ENCODE measurements around the gene PSMB9.

DNA sequence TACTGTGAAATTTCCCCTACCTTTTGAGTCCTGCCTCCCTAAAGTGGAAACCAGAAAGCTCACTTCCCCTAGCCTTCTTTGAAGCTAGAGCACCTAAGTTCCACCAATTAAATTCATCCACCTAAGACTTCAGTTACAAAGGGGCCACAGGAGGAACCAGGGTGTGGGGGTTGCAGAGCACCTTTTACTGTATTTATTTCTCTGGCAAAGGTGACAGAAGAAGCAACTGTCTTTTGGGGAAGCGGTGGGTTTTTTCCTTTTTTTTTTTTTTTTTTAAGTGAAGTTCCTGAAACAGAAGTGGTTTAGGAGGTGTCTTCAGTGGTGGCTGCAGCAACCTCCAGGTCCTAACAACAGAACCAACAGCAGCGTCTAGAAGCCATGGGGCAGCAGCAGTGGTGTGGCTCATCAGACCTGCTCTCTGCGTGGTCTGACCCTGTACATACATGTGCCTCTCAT lies 13.1 kb downstream of the PSMB9 start:
- TF ChIP-seq, protein P1, sequence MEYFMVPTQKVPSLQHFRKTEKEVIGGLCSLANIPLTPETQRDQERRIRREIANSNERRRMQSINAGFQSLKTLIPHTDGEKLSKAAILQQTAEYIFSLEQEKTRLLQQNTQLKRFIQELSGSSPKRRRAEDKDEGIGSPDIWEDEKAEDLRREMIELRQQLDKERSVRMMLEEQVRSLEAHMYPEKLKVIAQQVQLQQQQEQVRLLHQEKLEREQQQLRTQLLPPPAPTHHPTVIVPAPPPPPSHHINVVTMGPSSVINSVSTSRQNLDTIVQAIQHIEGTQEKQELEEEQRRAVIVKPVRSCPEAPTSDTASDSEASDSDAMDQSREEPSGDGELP (CRISPR knock-in tag; IDR thresholded peaks at IDR 0.05; ENCODE audit: borderline replicate concordance) = no peak
- TF ChIP-seq HDAC3 (IDR thresholded peaks at IDR 0.05; ENCODE audit: borderline replicate concordance, partially characterized antibody) (no peak), RCOR1 (IDR thresholded peaks at IDR 0.05; ENCODE audit: borderline replicate concordance in 1 of 2, low read depth in 2 of 2, low read length in 2 of 2) (no peak), GTF2F1 (IDR thresholded peaks at IDR 0.05; ENCODE audit: low read depth, low read length) (no peak), SPI1 (IDR thresholded peaks at IDR 0.05; ENCODE audit: borderline replicate concordance, low read depth, low read length) (no peak), POLR2A (conservative IDR thresholded peaks at IDR 0.05) (no peak), SMARCB1 (IDR thresholded peaks at IDR 0.05; ENCODE audit: insufficient read length, low read depth) (no peak), GABPA (tag; conservative IDR thresholded peaks at IDR 0.05; ENCODE audit: low read depth) (no peak)
- TF ChIP-seq, protein P2, sequence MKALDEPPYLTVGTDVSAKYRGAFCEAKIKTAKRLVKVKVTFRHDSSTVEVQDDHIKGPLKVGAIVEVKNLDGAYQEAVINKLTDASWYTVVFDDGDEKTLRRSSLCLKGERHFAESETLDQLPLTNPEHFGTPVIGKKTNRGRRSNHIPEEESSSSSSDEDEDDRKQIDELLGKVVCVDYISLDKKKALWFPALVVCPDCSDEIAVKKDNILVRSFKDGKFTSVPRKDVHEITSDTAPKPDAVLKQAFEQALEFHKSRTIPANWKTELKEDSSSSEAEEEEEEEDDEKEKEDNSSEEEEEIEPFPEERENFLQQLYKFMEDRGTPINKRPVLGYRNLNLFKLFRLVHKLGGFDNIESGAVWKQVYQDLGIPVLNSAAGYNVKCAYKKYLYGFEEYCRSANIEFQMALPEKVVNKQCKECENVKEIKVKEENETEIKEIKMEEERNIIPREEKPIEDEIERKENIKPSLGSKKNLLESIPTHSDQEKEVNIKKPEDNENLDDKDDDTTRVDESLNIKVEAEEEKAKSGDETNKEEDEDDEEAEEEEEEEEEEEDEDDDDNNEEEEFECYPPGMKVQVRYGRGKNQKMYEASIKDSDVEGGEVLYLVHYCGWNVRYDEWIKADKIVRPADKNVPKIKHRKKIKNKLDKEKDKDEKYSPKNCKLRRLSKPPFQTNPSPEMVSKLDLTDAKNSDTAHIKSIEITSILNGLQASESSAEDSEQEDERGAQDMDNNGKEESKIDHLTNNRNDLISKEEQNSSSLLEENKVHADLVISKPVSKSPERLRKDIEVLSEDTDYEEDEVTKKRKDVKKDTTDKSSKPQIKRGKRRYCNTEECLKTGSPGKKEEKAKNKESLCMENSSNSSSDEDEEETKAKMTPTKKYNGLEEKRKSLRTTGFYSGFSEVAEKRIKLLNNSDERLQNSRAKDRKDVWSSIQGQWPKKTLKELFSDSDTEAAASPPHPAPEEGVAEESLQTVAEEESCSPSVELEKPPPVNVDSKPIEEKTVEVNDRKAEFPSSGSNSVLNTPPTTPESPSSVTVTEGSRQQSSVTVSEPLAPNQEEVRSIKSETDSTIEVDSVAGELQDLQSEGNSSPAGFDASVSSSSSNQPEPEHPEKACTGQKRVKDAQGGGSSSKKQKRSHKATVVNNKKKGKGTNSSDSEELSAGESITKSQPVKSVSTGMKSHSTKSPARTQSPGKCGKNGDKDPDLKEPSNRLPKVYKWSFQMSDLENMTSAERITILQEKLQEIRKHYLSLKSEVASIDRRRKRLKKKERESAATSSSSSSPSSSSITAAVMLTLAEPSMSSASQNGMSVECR (CRISPR knock-in tag; IDR thresholded peaks at IDR 0.05) = no peak
- TF ChIP-seq, protein P3, sequence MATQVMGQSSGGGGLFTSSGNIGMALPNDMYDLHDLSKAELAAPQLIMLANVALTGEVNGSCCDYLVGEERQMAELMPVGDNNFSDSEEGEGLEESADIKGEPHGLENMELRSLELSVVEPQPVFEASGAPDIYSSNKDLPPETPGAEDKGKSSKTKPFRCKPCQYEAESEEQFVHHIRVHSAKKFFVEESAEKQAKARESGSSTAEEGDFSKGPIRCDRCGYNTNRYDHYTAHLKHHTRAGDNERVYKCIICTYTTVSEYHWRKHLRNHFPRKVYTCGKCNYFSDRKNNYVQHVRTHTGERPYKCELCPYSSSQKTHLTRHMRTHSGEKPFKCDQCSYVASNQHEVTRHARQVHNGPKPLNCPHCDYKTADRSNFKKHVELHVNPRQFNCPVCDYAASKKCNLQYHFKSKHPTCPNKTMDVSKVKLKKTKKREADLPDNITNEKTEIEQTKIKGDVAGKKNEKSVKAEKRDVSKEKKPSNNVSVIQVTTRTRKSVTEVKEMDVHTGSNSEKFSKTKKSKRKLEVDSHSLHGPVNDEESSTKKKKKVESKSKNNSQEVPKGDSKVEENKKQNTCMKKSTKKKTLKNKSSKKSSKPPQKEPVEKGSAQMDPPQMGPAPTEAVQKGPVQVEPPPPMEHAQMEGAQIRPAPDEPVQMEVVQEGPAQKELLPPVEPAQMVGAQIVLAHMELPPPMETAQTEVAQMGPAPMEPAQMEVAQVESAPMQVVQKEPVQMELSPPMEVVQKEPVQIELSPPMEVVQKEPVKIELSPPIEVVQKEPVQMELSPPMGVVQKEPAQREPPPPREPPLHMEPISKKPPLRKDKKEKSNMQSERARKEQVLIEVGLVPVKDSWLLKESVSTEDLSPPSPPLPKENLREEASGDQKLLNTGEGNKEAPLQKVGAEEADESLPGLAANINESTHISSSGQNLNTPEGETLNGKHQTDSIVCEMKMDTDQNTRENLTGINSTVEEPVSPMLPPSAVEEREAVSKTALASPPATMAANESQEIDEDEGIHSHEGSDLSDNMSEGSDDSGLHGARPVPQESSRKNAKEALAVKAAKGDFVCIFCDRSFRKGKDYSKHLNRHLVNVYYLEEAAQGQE (IDR thresholded peaks at IDR 0.05; ENCODE audit: borderline replicate concordance) = no peak
- TF ChIP-seq, protein P3 (CRISPR knock-in tag; IDR thresholded peaks at IDR 0.05; ENCODE audit: low read depth) = no peak

All from K562 (cell line).